Mammary epithelial cell (primary cell): ENCODE measurements around the gene COMMD3.

Source experiments
- EZH2 ChIP-seq: IDR thresholded peaks from 2 replicates; pipeline ENCODE4 v1.6.1; 2012; ENCODE audit warnings: low read length, inconsistent platforms, borderline replicate concordance
- TF ChIP-seq, protein P1 (sequence below), 2 donors: IDR thresholded peaks in 1 of 2; conservative IDR thresholded peaks in 1 of 2; 2 replicates each; pipeline ENCODE4 v1.5.1; 2011 to 2012; ENCODE audit warnings: inconsistent platforms in 2 of 2, low read length in 2 of 2, mild to moderate bottlenecking in 2 of 2, control low read depth in 1 of 2, low read depth in 1 of 2; ENCODE audit not compliant: insufficient read depth in 1 of 2; ENCODE audit errors: extremely low read depth in 1 of 2

DNA sequence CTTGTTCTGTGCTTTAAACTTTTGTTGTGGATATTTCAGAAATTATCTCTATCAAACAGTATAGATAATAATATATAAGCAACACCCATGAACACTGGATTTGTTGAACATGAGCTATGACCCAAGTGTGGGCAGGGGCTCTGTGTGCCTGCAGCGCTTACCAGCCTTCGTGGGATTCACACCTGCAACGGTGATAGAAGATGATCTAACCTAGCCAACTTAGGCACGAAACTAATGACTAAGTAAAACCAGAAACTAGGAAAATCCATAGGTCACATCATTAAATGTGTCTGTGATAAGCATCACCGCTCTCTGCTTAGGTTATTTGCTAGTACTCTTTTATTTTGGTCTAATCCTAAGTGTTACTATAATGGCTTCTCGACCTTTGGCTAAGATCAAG is 47.1 kb downstream of the COMMD3 start:
- TF ChIP-seq, protein P1, sequence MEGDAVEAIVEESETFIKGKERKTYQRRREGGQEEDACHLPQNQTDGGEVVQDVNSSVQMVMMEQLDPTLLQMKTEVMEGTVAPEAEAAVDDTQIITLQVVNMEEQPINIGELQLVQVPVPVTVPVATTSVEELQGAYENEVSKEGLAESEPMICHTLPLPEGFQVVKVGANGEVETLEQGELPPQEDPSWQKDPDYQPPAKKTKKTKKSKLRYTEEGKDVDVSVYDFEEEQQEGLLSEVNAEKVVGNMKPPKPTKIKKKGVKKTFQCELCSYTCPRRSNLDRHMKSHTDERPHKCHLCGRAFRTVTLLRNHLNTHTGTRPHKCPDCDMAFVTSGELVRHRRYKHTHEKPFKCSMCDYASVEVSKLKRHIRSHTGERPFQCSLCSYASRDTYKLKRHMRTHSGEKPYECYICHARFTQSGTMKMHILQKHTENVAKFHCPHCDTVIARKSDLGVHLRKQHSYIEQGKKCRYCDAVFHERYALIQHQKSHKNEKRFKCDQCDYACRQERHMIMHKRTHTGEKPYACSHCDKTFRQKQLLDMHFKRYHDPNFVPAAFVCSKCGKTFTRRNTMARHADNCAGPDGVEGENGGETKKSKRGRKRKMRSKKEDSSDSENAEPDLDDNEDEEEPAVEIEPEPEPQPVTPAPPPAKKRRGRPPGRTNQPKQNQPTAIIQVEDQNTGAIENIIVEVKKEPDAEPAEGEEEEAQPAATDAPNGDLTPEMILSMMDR (conservative IDR thresholded peaks at IDR 0.05 in 1 of 2, IDR thresholded peaks at IDR 0.05 in 1 of 2; ENCODE audit: extremely low read depth in 1 of 2, insufficient read depth in 1 of 2, low read depth in 1 of 2, low read length in 2 of 2), result no peak
- no peak for TF ChIP-seq EZH2
